ENCODE data around the gene CEP128.

CEP128 gene

GRCh38 chr14:80981156-80981555 is 39.6 kb upstream of the CEP128 start:
- no peak for DNase-seq (ENCODE audit: low read depth)
- H3K4me3 ChIP-seq (ENCODE audit: low read depth, low read length): no peak overlapping the region
- no peak for TF ChIP-seq CTCF (IDR thresholded peaks at IDR 0.05; ENCODE audit: low read depth, low read length, missing control alignments)

GRCh38 chr14:80979951-80980350 is 38.4 kb upstream of the CEP128 start:
- H3K4me3 ChIP-seq (ENCODE audit: low read depth, low read length): no peak overlapping the region
- no peak for TF ChIP-seq CTCF (IDR thresholded peaks at IDR 0.05; ENCODE audit: low read depth, low read length, missing control alignments)
- no peak for DNase-seq (ENCODE audit: low read depth)

GRCh38 chr14:80978403-80978802 is 36.9 kb upstream of the CEP128 start:
- no peak overlapping the region for H3K4me3 ChIP-seq (ENCODE audit: low read depth, low read length)

GRCh38 chr14:80977221-80977620 is 35.7 kb upstream of the CEP128 start:
- no peak overlapping the region for H3K4me3 ChIP-seq (ENCODE audit: low read depth, low read length)
- DNase-seq (ENCODE audit: low read depth): no peak
- peak; percentile 52 for TF ChIP-seq CTCF (IDR thresholded peaks at IDR 0.05; ENCODE audit: low read depth, low read length, missing control alignments)

More at GRCh38 chr14:80978403-80978802, 36.9 kb upstream of the CEP128 start:
- DNase-seq (ENCODE audit: low read depth): no peak
- TF ChIP-seq CTCF (IDR thresholded peaks at IDR 0.05; ENCODE audit: low read depth, low read length, missing control alignments): no peak

- no peak for TF ChIP-seq CTCF (IDR thresholded peaks at IDR 0.05; ENCODE audit: low read depth, low read length, missing control alignments)
- DNase-seq (ENCODE audit: low read depth): no peak
- H3K4me3 ChIP-seq (ENCODE audit: low read depth, low read length): no peak overlapping the region
Measured at GRCh38 chr14:80974679-80975078, 33.1 kb upstream of the CEP128 start.

GRCh38 chr14:80973931-80974641 is 32.5 kb upstream of the CEP128 start:
- no peak overlapping the region for H3K4me3 ChIP-seq (ENCODE audit: low read depth, low read length)
- no peak for DNase-seq (ENCODE audit: low read depth)

More at GRCh38 chr14:80973931-80974641, 32.5 kb upstream of the CEP128 start:
- TF ChIP-seq CTCF (IDR thresholded peaks at IDR 0.05; ENCODE audit: low read depth, low read length, missing control alignments): no peak
